CD4-positive, alpha-beta T cell (primary cell): ENCODE measurements around the gene ANKRD9. TPM values are rescaled to one million over a fixed set of nuclear protein-coding genes. Genes with fewer than 3 reads are reported as not detected.
A peak's percentile ranks its signal among the peaks of the same experiment; 100 is the strongest.

Experiments
- ATAC-seq: fragments of 200-7000 bp; cut with Tn5 transposase; one replicate; pipeline ENCODE4 v1.10.0; 2022; ENCODE audit warnings: mild to moderate bottlenecking; ENCODE audit not compliant: poor library complexity
- CTCF ChIA-PET: fragments of 350-600 bp; sonication (Branson Sonifier 250); formaldehyde crosslinking; loops from one replicate; lab custom pipeline; 2021; ENCODE audit warnings: antibody characterized with exemption, inconsistent platforms; lab: Charles Lee
- POLR2A ChIA-PET: fragments of 350-600 bp; sonication (Branson Sonifier 250); formaldehyde crosslinking; loops from one replicate; lab custom pipeline; 2021; ENCODE audit warnings: antibody characterized with exemption, inconsistent platforms; lab: Charles Lee
- DNase-seq, 14 experiments: peaks; one replicate each; pipeline ENCODE4 v3.0.0-alpha.2; 2013 to 2020; ENCODE audit warnings: mixed read lengths in 2 of 14
- H3K27ac ChIP-seq, 2 donors: one replicate each; pipeline versions ENCODE4 v1.5.1 to v1.7.0; 2013; ENCODE audit warnings: low read length in 2 of 2, low read depth in 1 of 2, mild to moderate bottlenecking in 1 of 2
- H3K27me3 ChIP-seq, 2 experiments: 1 replicate in 1 of 2; 2 replicates in 1 of 2; pipeline versions ENCODE4 v1.6.1 to v1.7.0; 2013; ENCODE audit warnings: low read length in 2 of 2, control low read depth in 1 of 2, mild to moderate bottlenecking in 1 of 2, moderate library complexity in 1 of 2; ENCODE audit not compliant: insufficient read depth in 2 of 2, control insufficient read depth in 1 of 2
- H3K36me3 ChIP-seq: one replicate; pipeline ENCODE4 v1.6.1; 2013; ENCODE audit warnings: low read length, control low read depth; ENCODE audit not compliant: insufficient read depth
- H3K4me1 ChIP-seq: one replicate; pipeline ENCODE4 v1.6.1; 2013; ENCODE audit warnings: low read length, control low read depth; ENCODE audit not compliant: insufficient read depth
- H3K4me3 ChIP-seq: one replicate; pipeline ENCODE4 v1.5.1; 2013; ENCODE audit warnings: mild to moderate bottlenecking, low read length, moderate library complexity
- H3K9me3 ChIP-seq, 2 experiments: 1 replicate in 1 of 2; 2 replicates in 1 of 2; pipeline versions ENCODE4 v1.6.1 to v1.7.0; 2013; ENCODE audit warnings: low read length in 2 of 2, mild to moderate bottlenecking in 2 of 2, control low read depth in 1 of 2, moderate library complexity in 1 of 2; ENCODE audit not compliant: control insufficient read depth in 1 of 2, insufficient read depth in 1 of 2
- H3K27ac Mint-ChIP-seq: one replicate; pipeline ENCODE4 v1.8.0; 2020; ENCODE audit warnings: mixed read lengths
- H3K27me3 Mint-ChIP-seq: one replicate; pipeline ENCODE4 v1.8.0; 2021; ENCODE audit warnings: mixed read lengths
- H3K36me3 Mint-ChIP-seq: one replicate; pipeline ENCODE4 v1.8.0; 2021; ENCODE audit warnings: low read depth, mixed read lengths
- H3K4me1 Mint-ChIP-seq: one replicate; pipeline ENCODE4 v1.8.0; 2021; ENCODE audit warnings: low read depth, mixed read lengths
- H3K4me3 Mint-ChIP-seq: one replicate; pipeline ENCODE4 v1.8.0; 2020; ENCODE audit warnings: mild to moderate bottlenecking, mixed read lengths
- H3K9me3 Mint-ChIP-seq: one replicate; pipeline ENCODE4 v1.8.0; 2020; ENCODE audit warnings: mixed read lengths
- intact Hi-C, 2 experiments: fragments of 100-400 bp; cut with DNase I in 1 of 2; cut with micrococcal nuclease in 1 of 2; formaldehyde crosslinking; loops; one replicate each; pipeline versions ENCODE4 v1.15.1 to v1.9.0; 2023 to 2025; cut with DNase I, micrococcal nuclease
- total RNA-seq, 174 experiments: library from RNA in 2 of 174; stranded (reverse) in 2 of 174; gene quantifications; one replicate each; pipeline ENCODE4 v1.2.3 and lab custom pipeline; 2021 to 2026
- TF ChIP-seq, protein P1 (sequence below): fragments of 200-600 bp; IDR thresholded peaks from one replicate; pipeline ENCODE4 v1.8.0; 2022; ENCODE audit warnings: antibody characterized with exemption, mild to moderate bottlenecking

The ANKRD9 gene
- total RNA-seq, 2 experiments from 2014 or later: 4.4 to 5.5 TPM

DNA sequence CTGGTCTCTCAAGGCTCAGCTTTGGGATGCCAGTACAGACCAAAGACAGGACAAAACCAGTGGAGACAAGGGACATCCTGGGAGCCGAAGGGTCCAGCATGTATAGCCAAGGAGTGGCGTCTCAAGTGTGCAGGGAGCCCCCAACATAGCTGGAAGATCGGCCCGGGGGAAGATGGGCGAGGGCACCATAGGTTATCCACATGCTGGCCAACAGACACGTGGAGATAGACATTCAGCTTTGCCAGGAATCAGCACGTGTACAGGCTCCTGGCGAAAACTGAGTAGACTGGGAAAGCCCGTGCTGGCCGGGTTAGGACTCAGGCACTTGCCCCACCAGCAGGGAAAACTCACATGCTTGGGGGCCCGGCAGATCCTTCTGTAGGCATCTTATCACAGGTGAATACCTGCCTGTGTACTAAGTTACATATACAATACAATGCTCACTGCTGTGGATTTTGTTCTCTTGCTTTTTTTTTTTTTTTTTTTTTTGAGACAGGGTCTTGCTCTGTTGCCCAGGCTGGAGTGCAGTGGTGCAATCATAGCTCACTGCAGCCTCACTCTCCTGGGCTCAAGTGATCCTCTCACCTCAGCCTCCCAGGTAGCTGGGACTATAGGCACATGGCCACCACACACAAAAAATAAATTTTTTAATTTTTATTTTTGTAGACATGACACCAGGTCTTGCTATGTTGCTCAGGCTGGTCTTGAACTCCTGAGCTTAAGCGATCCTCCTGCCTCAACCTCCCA is 5.6 kb upstream of the ANKRD9 start:
- Mint-ChIP-seq H3K36me3 (no peaks in the 10 kb centered on the region), H3K27me3 (peaks cover 4% of the 10 kb centered on the region), H3K4me1 (peaks cover 13% of the 10 kb centered on the region), H3K27ac (no peak overlapping the region), H3K9me3 (no peaks in the 10 kb centered on the region), H3K4me3 (peak overlapping the region; percentile 25)
- H3K4me1 ChIP-seq: peaks cover 27% of the 10 kb centered on the region
- ATAC-seq (no peak), DNase-seq (no peak)
- ChIA-PET CTCF (interaction anchor here (0.7 to 3.3 kb wide), 2 partner anchors 77 to 1316 kb away, joined by 4 to 13 read pairs; no protein-coding TSS in a partner anchor), POLR2A (interaction anchor here (1.1 kb wide), 1 partner anchor 77 kb away, joined by 3 read pairs; no protein-coding TSS in a partner anchor)
- H3K4me3 ChIP-seq: no peak overlapping the region
- peaks cover 0 to 4% of the 10 kb centered on the region in 2 experiments for H3K9me3 ChIP-seq
- no peak overlapping the region for H3K27ac ChIP-seq
- H3K36me3 ChIP-seq: no peaks in the 10 kb centered on the region
- TF ChIP-seq, protein P1, sequence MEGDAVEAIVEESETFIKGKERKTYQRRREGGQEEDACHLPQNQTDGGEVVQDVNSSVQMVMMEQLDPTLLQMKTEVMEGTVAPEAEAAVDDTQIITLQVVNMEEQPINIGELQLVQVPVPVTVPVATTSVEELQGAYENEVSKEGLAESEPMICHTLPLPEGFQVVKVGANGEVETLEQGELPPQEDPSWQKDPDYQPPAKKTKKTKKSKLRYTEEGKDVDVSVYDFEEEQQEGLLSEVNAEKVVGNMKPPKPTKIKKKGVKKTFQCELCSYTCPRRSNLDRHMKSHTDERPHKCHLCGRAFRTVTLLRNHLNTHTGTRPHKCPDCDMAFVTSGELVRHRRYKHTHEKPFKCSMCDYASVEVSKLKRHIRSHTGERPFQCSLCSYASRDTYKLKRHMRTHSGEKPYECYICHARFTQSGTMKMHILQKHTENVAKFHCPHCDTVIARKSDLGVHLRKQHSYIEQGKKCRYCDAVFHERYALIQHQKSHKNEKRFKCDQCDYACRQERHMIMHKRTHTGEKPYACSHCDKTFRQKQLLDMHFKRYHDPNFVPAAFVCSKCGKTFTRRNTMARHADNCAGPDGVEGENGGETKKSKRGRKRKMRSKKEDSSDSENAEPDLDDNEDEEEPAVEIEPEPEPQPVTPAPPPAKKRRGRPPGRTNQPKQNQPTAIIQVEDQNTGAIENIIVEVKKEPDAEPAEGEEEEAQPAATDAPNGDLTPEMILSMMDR: no peak
- intact Hi-C loops: loop anchor here (5.0 to 10.0 kb wide), 5 partner anchors 58 to 810 kb away; partner anchors contain the start of genes CINP (in 1 of the 2), DYNC1H1 (in 1 of the 2), TECPR2 (in 1 of the 2) and ZNF839 (in 1 of the 2)
- no peaks in the 10 kb centered on the region for H3K27me3 ChIP-seq

DNA sequence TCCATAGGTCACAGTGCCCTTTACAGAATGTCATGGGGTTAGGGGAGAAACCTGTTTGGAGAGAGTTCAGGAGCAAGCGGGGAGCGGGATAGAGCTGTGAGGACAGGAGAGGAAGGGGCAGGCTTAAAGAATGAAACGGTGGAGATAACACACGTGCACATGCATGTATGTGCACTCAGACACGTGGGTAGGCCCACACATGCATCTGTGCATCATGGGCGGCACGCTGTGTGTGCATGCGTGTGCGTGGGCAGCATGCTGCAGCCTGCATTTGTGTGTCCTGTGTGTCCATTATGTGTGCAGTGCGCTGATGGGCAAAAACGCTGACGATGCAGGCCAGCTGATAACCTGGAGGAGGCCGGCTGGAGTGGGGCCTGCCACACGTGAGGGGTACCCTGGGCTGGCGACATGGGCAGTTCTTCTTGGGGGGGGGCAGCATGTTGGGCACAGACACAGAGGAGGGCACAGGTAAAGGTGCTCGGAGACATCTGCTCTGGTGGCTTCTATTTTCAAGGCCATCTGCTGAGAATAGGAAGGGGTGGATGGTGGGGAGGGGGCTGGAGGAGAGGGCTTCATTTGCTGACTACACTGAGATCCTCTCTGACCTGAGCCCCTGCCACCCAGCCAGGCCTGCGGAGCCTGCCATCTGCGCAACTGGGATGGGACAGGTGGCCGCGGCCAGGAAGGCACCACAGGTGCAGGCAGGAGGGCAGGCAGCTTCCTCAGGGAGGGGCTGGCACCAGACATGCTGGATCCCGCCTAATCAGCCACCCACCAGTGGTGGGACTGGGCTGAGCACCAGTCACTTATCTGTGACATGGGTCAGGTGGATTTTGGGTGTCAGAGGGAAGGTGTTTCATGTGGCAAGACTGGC is 4.6 kb upstream of the ANKRD9 start:
- no peaks in the 10 kb centered on the region for H3K27me3 ChIP-seq
- no peak overlapping the region for H3K27ac Mint-ChIP-seq
- ATAC-seq: no peak
- H3K9me3 Mint-ChIP-seq: no peaks in the 10 kb centered on the region
- no peaks in the 10 kb centered on the region for H3K36me3 ChIP-seq
- no peak overlapping the region for H3K4me3 Mint-ChIP-seq
- H3K27ac ChIP-seq: no peak overlapping the region
- peaks cover 14% of the 10 kb centered on the region for H3K4me1 Mint-ChIP-seq
- no peaks in the 10 kb centered on the region for H3K36me3 Mint-ChIP-seq
- peaks cover 30% of the 10 kb centered on the region for H3K4me1 ChIP-seq
- H3K27me3 Mint-ChIP-seq: peaks cover 4% of the 10 kb centered on the region
- peaks cover 0 to 4% of the 10 kb centered on the region in 2 experiments for H3K9me3 ChIP-seq
- DNase-seq: peak in 1 of 14 experiments; percentile 13
- no peak overlapping the region for H3K4me3 ChIP-seq
- CTCF ChIA-PET: interaction anchor here (3.3 kb wide), 1 partner anchor 76 kb away, joined by 13 read pairs; no protein-coding TSS in a partner anchor
- TF ChIP-seq, protein P1: no peak
- POLR2A ChIA-PET: no interaction called here
- intact Hi-C loops: loop anchor here in 1 of 2 experiments (10.0 kb wide), 2 partner anchors 199 to 809 kb away; partner anchors contain the start of gene ZNF839

DNA sequence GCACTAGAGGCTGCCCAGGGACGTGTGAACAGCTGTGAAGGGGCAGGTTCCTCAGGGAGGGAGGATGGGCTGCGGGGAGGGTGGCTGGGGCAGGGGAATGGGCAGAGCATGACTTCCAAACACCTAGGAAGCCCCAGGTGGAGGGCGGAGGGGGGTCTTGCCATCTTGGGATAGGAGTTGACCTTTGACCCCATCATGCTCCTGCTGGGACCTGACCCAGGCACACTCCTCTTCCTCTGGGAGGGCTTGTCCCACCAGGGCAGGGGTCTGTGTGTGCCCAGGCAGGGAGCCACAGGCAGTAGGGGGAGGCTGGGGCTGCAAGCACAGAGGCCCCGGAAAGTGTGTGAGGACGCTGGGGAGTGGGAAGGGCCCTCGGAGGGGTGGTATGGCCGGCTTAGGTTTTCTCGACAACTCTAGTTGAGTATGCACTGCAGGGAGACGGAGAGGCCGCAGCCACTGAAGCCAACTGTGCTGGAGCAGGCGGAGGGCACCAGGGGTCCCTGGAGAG is 3.3 kb upstream of the ANKRD9 start:
- no peaks in the 10 kb centered on the region for H3K36me3 ChIP-seq
- intact Hi-C loops: loop anchor here in 1 of 2 experiments (10.0 kb wide), 2 partner anchors 198 to 808 kb away; partner anchors contain the start of gene ZNF839
- Mint-ChIP-seq H3K4me3 (peak overlapping the region; percentile 38), H3K27ac (no peak overlapping the region), H3K9me3 (peaks cover 2% of the 10 kb centered on the region), H3K36me3 (no peaks in the 10 kb centered on the region), H3K27me3 (peaks cover 4% of the 10 kb centered on the region), H3K4me1 (peaks cover 22% of the 10 kb centered on the region)
- H3K4me1 ChIP-seq: peaks cover 36% of the 10 kb centered on the region
- CTCF ChIA-PET: no interaction called here
- H3K27me3 ChIP-seq: no peaks in the 10 kb centered on the region
- ATAC-seq: no peak
- TF ChIP-seq, protein P1: no peak
- no peak overlapping the region for H3K27ac ChIP-seq
- H3K4me3 ChIP-seq: no peak overlapping the region
- peaks cover 0 to 7% of the 10 kb centered on the region in 2 experiments for H3K9me3 ChIP-seq
- POLR2A ChIA-PET: no interaction called here
- DNase-seq: no peak
